ENCODE measurements around the gene PORCN.

Gene PORCN

GRCh38 chrX:48508400-48509244 lies at the start of gene PORCN:
Gene PORCN (plus strand): TSS chrX:48508992. CDS start chrX:48509821, 829 bp downstream.
- peak; percentile 63 to 71 for DNase-seq (ENCODE audit: low read depth in 2 of 2)

DNA sequence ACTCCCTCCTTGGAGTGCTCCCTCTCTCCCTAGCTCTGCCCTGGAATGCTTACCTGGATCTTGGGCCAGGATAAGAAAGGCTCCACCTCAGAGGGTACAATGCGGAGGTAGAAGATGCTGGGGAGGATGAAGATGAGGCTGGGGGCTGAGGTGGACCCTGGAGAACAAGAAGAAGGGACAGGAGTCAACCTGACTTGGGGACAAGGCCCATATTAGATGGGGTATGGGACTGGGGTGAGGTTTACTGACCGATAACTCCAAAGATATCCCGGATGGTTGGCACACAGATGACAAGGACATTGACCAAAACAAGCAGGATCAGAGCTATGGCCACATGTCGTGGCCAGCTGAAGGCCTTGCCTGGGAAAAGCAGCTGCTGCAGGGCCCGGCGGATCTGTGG lies 49.3 kb upstream of the PORCN start:
- no peak for DNase-seq (ENCODE audit: low read depth in 2 of 2)

DNA sequence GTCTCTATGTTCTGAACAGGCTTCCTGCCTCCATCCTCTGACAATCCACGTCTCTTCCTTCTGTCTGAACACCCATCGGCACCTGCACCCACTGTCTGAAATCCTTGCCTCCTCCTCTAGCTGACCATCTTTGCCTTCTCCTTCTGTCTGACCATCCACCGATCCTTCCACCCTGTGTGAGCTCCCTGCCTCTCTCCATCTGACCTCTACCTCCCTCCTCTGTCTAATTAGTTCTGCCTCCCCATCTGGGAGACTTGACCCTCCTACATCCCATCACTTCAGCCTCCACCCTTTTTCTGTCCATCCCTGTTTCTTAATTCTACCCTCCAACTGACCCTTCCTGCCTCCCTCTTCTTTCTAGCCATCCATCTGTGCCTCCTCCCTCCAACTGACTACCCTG lies 48.8 kb upstream of the PORCN start:
- no peak for DNase-seq (ENCODE audit: low read depth in 2 of 2)

DNA sequence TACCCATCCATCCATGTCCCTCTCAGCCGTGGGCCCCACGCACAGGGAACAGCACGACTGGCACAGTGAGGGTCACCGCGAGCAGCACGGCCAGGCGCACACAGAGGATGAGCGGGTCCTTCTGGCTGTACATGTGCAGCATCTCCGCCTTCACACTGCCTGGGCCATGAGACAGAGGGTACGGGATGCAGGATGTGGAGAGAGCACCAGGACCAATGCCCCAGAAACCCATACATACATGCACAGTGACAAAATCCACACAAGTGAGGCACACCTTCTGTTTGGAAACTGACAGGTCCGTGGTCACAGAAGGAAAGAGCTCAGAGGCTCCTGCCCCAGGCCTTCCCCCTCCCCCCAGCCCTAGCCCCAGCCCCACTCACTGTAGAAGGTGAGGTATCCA lies 48.2 kb upstream of the PORCN start:
- no peak for DNase-seq (ENCODE audit: low read depth in 2 of 2)

- DNase-seq (ENCODE audit: low read depth in 2 of 2) = no peak
Measured at GRCh38 chrX:48461830-48462229, 47.0 kb upstream of the PORCN start.

DNA sequence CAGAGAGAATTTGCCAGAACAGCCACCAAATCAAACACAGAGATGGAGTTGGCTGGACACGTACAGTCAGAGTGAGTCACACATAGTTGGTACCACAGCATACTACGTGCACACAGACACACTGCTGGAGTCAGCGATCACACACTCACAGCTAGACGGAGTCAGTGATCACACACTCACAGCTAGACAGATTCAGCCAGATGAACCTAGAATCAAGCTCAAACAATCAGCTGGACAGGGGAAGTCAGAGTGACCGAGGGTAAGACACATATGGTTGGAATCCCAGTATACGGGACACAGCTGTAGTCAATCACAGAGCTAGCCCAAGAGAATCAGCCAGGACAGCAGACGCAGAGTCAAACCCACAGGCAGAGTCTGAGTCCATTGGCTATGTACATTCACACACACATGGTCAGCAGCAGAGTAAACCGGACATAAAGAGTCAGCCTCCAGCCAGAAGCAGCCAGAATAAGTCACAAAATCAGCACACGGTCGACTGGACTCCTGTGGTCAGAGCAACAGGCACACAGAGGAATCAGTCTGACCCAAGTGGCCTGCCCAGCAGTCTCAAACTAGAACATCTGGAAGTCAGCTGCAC lies 43.4 kb upstream of the PORCN start:
- DNase-seq (ENCODE audit: low read depth in 2 of 2) = no peak

GRCh38 chrX:48466696-48467095 lies 42.1 kb upstream of the PORCN start:
- peak in 1 of 2 donors; percentile 17 for DNase-seq (ENCODE audit: low read depth in 2 of 2)

DNA sequence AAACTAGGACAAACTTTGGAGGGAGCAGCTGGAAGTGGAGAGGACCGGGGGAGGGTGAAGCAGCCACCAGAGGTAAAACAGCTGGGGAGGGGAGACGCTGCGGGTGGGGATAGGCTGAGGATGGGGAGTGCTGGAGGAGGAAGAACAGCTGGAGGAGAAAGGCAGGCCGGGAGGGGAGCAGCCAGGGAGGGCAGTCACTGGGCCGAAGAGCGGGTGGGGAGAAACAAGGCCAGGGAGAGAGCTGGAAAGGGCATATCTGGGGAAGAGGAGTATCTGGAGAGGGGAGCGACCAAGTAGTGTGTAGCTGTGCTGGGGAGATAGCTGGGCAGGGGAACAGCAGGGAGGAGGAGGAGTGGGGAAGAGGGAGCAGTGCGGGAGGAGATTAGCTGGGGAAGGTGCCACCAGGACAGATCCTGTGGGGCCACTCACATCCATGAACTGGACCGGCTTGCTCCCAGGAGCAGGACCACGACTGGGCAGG lies 41.5 kb upstream of the PORCN start:
- DNase-seq (ENCODE audit: low read depth in 2 of 2) = no peak

DNA sequence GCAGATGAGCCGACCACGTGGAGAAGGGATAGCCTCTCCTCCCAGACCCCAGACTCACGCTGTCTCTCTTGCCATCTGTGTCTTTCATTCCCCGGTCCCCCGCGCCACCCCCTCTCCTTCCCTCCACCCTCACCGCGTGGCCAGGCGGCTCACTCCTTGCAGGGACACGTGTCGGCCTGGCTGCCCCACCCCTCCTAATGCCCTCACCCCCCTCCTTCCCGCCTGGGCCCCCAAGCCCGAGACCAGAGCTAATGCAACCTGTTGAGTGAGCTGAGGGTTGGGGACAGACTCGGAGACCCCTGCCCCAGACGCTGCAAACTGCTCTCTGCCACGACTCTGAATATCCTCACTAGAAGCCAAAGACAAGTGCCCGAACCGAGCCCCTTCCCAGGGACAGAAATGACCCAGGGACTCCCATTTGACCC lies 40.5 kb upstream of the PORCN start:
- DNase-seq (ENCODE audit: low read depth in 2 of 2) = peak; percentile 30 to 38

GRCh38 chrX:48468693-48469691 lies 39.8 kb upstream of the PORCN start:
- peak; percentile 24 to 29 for DNase-seq (ENCODE audit: low read depth in 2 of 2)

- DNase-seq (ENCODE audit: low read depth in 2 of 2) = no peak
Measured at GRCh38 chrX:48470110-48470832, 38.5 kb upstream of the PORCN start, which contains the start of gene SLC38A5. Gene SLC38A5 (minus strand): TSS chrX:48470260. CDS start chrX:48467924, 2,336 bp downstream.

DNA sequence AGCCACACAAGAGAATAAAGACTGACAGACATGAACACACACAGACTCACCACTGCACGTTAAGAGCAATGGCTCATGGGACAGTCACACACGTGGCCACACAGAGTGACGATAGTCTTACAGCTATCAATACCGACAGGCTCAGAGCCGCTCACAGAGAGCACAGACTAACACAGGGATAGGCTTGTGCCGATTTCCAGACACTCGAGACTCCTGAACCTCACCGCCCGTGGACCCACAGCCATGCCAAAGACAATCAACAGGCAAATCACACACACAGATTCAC lies 38.0 kb upstream of the PORCN start:
- no peak for DNase-seq (ENCODE audit: low read depth in 2 of 2)

DNA sequence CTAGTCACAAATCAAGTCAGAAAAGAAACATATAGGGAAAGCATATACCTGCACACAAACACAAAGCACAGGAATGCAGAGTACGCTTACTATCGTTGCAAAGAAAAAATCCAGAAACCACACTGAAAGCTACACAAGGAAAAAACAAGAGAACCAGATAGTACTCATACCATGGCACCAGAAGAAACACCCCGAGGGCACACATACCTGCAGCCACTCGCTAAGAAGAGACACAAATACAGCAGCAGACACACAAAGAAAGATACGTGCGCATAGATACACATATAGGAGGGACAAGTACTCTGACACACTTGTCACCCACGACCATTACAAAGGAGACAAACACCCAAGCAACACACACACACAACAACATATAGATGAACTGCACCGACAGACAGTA lies 37.3 kb upstream of the PORCN start:
- no peak for DNase-seq (ENCODE audit: low read depth in 2 of 2)

- no peak for DNase-seq (ENCODE audit: low read depth in 2 of 2)
Measured at GRCh38 chrX:48472225-48472624, 36.6 kb upstream of the PORCN start.

DNA sequence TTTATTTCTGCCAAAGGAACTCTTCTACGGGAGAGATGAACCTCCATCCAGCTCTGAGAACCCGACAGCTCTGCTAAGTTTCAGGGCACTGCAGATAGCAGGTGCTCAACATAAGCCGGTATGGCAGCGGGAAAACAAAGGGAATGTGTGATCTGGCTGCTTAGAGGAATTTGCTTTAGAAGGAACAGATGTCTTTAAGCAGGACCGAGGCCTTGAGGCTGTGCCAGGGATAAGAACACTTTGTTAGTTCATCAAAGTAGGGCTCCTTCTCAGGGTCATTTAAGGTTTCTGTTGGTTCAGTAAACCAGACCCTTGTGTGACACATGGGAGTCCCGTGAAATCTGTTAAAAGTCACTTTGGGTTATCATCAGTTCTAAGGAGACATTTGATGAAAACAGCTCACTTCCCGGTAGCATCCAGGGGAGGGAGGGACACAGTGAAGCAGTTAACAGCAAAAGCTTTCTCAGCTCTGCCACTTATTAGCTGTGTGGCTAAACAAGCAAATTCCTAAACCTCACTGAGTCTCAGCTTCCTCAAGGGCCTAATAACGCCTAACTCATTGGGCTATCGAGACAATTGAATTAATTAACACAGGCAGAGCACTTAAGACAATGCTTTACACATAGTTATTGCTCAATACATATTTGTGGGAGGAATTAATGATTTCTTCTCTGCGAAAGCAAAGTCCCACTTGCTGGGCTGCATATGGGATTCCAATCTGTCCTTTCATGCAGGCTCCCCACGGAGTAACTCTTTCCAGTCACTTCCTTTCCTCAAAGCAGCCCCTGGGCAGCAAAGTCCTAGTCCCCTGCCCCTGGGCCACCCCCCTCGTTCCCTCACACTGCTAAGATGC lies 35.7 kb upstream of the PORCN start:
- DNase-seq (ENCODE audit: low read depth in 2 of 2) = no peak

DNA sequence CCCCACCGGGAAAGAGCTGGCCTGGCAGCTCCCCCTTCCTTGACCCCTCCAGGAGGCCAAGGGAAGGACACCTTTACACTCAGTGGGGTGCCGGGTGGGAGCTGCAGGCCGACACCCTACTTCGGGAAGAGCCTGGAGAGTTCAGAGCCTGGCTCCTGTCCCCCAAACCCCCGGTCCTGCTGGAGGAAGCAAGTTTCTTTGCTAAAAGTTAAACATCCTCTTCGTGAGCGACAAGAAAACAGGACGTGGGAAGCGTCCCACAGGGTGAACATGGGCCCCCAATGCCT lies 35.1 kb upstream of the PORCN start:
- DNase-seq (ENCODE audit: low read depth in 2 of 2) = no peak

DNA sequence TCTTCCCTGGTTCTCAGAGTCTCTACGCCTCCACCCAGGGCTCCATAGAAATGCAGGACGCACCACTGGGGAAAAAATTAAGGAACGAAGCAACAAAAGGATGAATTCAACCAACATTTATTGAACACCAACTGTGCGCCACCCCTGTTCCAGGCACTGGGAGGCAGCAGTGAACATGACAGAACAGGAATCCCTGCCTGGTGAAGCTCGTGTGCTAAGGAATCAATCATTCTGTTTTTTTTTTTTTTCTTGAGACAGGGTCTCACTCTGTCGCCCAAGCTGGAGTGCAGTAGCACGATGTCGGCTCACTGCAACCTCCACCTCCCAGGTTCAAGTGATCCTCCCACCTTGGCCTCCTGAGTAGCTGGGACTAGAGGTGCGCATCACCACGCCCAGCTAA lies 34.7 kb upstream of the PORCN start:
- no peak for DNase-seq (ENCODE audit: low read depth in 2 of 2)

- no peak for DNase-seq (ENCODE audit: low read depth in 2 of 2)
Measured at GRCh38 chrX:48474581-48474980, 34.2 kb upstream of the PORCN start.

- DNase-seq (ENCODE audit: low read depth in 2 of 2) = no peak
Measured at GRCh38 chrX:48475296-48475695, 33.5 kb upstream of the PORCN start.

- peak; percentile 70 to 73 for DNase-seq (ENCODE audit: low read depth in 2 of 2)
Measured at GRCh38 chrX:48475774-48476577, 32.8 kb upstream of the PORCN start, which contains the start of gene FTSJ1. Gene FTSJ1 (plus strand): TSS chrX:48476199. CDS start chrX:48478048, 1,849 bp downstream.
